Lung (tissue), 12 donors: Measurements from ENCODE around the gene R3HCC1L. TPM values are rescaled to one million over a fixed set of nuclear protein-coding genes. Genes with fewer than 3 reads are reported as not detected.

Experiments used
- ATAC-seq: fragments of 200-7000 bp; cut with Tn5 transposase; one replicate; pipeline ENCODE4 v1.9.1; 2020; ENCODE audit warnings: moderate number of reproducible peaks; ENCODE audit not compliant: insufficient read depth, low FRiP score
- DNase-seq, 3 donors: peaks; one replicate each; pipeline ENCODE4 v3.0.0-alpha.2; 2013 to 2017
- H3K27ac ChIP-seq, 2 donors: one replicate each; pipeline ENCODE4 v1.5.1; 2013; ENCODE audit warnings: mild to moderate bottlenecking in 2 of 2, moderate library complexity in 2 of 2, control low read depth in 1 of 2, inconsistent platforms in 1 of 2, low read depth in 1 of 2, low read length in 1 of 2
- H3K27me3 ChIP-seq, 3 donors: one replicate each; pipeline ENCODE4 v1.5.1; 2013; ENCODE audit warnings: low read length in 2 of 3; ENCODE audit not compliant: control insufficient read depth in 3 of 3, insufficient read depth in 3 of 3
- H3K36me3 ChIP-seq, 4 donors: one replicate each; pipeline ENCODE4 v1.5.1; 2013; ENCODE audit warnings: low read length in 4 of 4, mild to moderate bottlenecking in 1 of 4, moderate library complexity in 1 of 4; ENCODE audit not compliant: control insufficient read depth in 4 of 4, insufficient read depth in 4 of 4
- H3K4me1 ChIP-seq, 5 donors: one replicate each; pipeline ENCODE4 v1.5.1; 2013; ENCODE audit warnings: low read length in 5 of 5, mild to moderate bottlenecking in 2 of 5, moderate library complexity in 1 of 5; ENCODE audit not compliant: control insufficient read depth in 5 of 5, insufficient read depth in 5 of 5
- H3K4me3 ChIP-seq: one replicate; pipeline ENCODE4 v1.5.1; 2013; ENCODE audit warnings: mild to moderate bottlenecking, control low read depth, moderate library complexity
- H3K9ac ChIP-seq, 2 donors: one replicate each; pipeline ENCODE4 v1.5.1; 2013; ENCODE audit warnings: low read length in 2 of 2, control low read depth in 1 of 2; ENCODE audit not compliant: insufficient read depth in 1 of 2
- H3K9me3 ChIP-seq, 4 donors: one replicate each; pipeline ENCODE4 v1.5.1; 2013; ENCODE audit warnings: low read length in 3 of 4, mild to moderate bottlenecking in 1 of 4, moderate library complexity in 1 of 4; ENCODE audit not compliant: control insufficient read depth in 4 of 4, insufficient read depth in 3 of 4
- CTCF ChIP-seq: IDR thresholded peaks from 2 replicates; pipeline ENCODE4 v1.5.1; 2012; ENCODE audit warnings: mild to moderate bottlenecking; ENCODE audit errors: control extremely low read depth, extremely low read depth
- WGBS, 2 donors: extraction: QIAGEN DNeasy Blood & Tissue Kit; methylation state at CpG; one replicate each; pipeline ENCODE4 v1.1.7; 2013; 5-methylcytosine and 5-hydroxymethylcytosine counted together
- polyA plus RNA-seq, 2 donors: library from polyadenylated mRNA; stranded (reverse); fragments of 200-250 nt; gene quantifications; one replicate each; pipeline ENCODE4 v1.2.1, GENCODE V29; 2013
- total RNA-seq, 2 donors: library from RNA; depleted of rRNA in 1 of 2; stranded (reverse); fragments of >200 nt in 1 of 2; gene quantifications; one replicate each; pipeline ENCODE4 v1.2.1, GENCODE V29; 2014 to 2021
- donor health status: control.
- donor health status: control.
- donor health status: Bipolar disorder and iron deficiency.
- donor health status: healthy.
- donor health status: DM: yes; HTN: yes; CAD: no.

The R3HCC1L gene
- total and polyA plus RNA-seq, 4 donors = 5.0 to 39.4 (median 11.3) TPM

GRCh38 chr10:98088186-98088971 lies 46.1 kb upstream of the R3HCC1L start:
- H3K27me3 ChIP-seq = no peaks in the 10 kb centered on the region
- H3K27ac ChIP-seq = no peak overlapping the region
- no peak overlapping the region for H3K4me3 ChIP-seq
- no peaks in the 10 kb centered on the region for H3K9me3 ChIP-seq
- no peaks in the 10 kb centered on the region for H3K4me1 ChIP-seq
- WGBS, 2 donors = 57 to 73% methylated on average over 7 of the region's 7 CpGs
- TF ChIP-seq CTCF = no peak
- no peaks in the 10 kb centered on the region for H3K36me3 ChIP-seq
- ATAC-seq (no peak), DNase-seq (no peak)
- no peak overlapping the region for H3K9ac ChIP-seq

GRCh38 chr10:98090822-98091221 lies 43.6 kb upstream of the R3HCC1L start:
- no peak for ATAC-seq

GRCh38 chr10:98096316-98096715 lies 38.1 kb upstream of the R3HCC1L start:
- WGBS, 2 donors = 74 to 76% methylated on average over 8 of the region's 8 CpGs

More at GRCh38 chr10:98090822-98091221, 43.6 kb upstream of the R3HCC1L start:
- peaks cover 0 to 5% (median 0%) of the 10 kb centered on the region in 3 donors for H3K27me3 ChIP-seq
- no peaks in the 10 kb centered on the region for H3K4me1 ChIP-seq
- WGBS, 2 donors = 22 to 65% methylated on average over 3 of the region's 3 CpGs
- no peak overlapping the region for H3K4me3 ChIP-seq
- H3K9me3 ChIP-seq = no peaks in the 10 kb centered on the region
- H3K27ac ChIP-seq = no peak overlapping the region
- DNase-seq = no peak
- no peaks in the 10 kb centered on the region for H3K36me3 ChIP-seq
- no peak for TF ChIP-seq CTCF
- H3K9ac ChIP-seq = no peak overlapping the region

More at GRCh38 chr10:98096316-98096715, 38.1 kb upstream of the R3HCC1L start:
- no peaks in the 10 kb centered on the region for H3K36me3 ChIP-seq
- no peak overlapping the region for H3K27ac ChIP-seq
- ATAC-seq = no peak
- H3K27me3 ChIP-seq = peaks cover 0 to 19% (median 0%) of the 10 kb centered on the region in 3 donors
- no peak for DNase-seq
- no peak overlapping the region for H3K9ac ChIP-seq
- H3K4me3 ChIP-seq = no peak overlapping the region
- no peaks in the 10 kb centered on the region for H3K9me3 ChIP-seq
- no peaks in the 10 kb centered on the region for H3K4me1 ChIP-seq
- TF ChIP-seq CTCF = no peak
